Stimulated activated CD4-positive, alpha-beta T cell treated with anti-CD3 and anti-CD28 coated beads, TNF-alpha, amount 100 ng/mL, for 1 hour (primary cell): ENCODE data around the gene FER1L5.

Experiments used
- DNase-seq, 3 donors: peaks; one replicate each; pipeline ENCODE4 v3.0.0-alpha.2; 2020; ENCODE audit warnings: low read depth in 3 of 3, low spot score in 1 of 3

FER1L5 gene

DNA sequence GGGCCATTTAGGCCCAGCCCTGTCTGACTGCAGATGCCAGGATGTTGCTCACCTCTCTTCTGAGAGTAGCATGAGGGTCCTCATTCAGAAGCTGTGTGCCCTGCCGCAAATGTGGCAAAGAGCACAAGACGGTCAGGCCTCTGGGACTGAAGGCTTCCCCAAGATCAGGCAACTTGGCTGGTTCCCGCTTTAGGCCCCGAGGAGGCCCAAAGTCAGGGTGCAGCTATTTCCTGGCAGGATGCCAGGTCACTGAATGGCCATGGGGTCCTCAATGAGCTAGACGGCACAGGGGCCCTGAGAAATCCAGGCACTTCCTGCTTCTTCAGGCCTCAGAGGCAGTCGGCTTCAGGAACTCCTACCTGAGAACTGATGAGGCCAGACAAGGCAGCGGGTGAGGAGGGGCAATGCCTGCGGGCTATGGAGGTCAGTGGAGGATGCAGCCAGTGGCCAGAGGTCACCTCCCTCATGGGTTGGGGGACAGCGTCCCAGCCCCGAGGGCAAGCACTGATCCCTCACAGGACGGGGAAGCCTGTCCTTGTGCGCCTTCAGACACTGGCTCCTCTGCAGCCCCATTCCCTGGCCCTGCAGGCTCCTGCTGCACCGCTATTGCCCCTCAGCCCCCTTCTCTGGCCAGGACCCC, 52.4 kb downstream of the FER1L5 start:
- DNase-seq: no peak

DNA sequence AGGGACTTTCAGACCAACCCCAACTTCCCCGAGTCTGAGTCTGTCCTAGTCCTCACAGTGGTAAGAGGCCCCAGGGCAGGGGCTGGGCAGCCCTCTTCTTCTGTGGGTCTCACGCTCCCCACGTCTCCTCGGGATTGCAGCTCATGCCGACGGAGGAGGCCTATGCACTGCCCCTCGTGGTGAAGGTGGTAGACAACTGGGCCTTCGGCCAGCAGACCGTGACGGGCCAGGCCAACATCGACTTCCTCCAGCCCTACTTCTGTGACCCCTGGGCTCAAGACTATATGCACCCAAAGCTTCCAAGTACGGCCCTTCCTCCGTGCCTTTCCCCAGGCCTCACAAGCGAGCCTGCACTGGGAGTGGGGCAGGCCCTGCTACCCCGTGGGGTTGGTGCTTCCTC, 53.0 kb downstream of the FER1L5 start:
- no peak for DNase-seq

DNA sequence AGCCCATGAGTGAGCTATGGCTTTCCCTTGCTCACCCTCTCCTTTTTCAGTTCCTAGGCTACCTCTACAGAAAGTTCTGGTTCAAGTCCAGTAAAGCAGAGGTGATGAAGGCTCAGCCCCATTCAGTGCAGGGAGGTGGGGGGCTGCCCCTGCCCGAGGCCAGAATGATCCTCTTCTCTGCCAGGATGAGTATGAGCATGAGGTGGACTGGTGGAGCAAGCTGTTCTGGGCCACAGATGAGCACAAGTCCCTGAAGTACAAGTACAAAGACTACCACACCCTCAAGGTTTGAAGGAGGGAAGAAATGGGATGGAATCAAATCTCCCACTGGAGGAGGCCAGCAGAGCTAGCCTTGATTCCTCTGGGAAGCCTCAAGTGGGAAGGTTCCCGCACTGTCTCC, 54.9 kb downstream of the FER1L5 start:
- no peak for DNase-seq

DNA sequence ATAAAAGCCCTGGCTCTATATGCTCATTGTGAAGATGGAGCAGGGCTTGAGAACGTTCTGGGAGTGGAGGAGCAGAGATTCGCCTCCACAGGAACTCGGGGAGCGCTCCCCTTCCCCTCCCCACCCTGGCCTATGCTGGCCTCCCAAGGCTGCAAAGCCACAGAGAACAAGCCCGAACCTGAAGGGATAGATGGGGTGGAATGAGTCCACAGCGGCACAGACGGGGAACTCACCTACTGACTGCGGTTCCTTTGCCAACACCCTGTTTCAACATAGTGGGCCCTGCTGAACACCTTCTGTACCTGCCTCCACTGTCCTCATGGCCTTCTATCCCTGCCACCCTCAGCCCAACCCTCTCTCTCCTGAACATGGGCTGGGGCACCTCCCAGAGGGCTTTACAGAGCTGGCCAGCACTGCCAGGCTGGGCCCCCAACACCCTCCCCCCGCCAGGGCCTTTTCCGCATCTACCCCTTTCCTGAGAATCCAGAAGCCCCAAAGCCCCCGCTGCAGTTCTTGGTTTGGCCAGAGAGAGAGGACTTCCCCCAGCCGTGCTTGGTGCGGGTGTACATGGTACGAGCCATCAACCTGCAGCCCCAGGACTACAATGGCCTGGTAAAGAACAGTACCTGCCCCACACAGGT, 55.8 kb downstream of the FER1L5 start:
- DNase-seq: no peak

DNA sequence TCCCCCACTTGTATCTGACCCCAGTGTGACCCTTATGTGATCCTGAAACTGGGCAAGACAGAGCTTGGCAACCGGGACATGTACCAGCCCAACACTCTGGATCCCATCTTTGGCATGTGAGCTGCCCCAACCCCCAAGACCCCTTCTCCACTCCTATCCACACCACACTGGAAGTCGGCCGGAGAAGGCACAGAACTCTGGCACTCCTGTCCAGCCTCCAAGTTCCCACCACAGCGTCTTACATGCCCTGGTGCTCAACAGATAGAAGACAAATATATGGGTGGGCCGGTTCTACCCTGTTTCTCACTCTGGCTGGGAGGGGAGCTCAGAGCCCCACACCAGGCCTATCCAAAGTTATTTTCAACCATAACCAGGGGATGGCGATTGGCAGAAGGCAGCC, 56.5 kb downstream of the FER1L5 start:
- DNase-seq: no peak

DNA sequence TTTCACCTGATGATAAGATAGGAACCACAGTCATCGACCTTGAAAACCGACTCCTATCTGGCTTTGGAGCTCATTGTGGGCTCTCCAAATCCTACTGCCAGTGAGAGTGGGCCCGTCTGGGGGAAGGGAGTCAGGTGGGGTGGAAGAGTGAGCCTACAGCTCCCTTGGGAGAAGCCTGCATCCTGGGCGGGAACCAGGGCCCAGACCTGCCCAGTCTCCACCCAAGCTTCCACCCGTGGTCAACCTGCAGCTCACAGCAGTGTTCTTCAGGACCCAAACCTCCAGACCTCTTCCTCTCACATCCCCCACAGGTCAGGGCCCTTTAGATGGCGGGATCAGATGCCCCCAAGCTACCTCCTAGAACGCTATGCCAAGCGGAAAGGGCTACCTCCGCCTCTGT, 57.1 kb downstream of the FER1L5 start:
- no peak for DNase-seq

DNA sequence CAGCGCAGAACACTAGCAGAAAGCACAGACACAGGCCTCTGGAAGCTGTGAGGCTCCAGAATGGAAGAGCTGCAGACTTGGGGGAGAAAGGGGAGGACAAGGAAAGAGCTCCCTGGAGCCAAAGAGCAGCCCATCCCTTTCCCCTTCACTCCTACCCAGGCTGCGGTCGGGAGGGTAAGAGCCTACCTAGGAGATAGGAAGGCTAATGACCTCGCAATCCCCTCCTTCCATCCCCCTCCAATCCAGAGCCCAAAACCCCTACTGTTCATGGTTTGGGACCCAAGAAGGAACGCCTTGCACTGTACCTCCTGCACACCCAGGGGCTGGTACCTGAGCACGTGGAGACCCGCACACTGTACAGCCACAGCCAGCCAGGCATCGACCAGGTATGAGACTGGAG, 57.5 kb downstream of the FER1L5 start:
- DNase-seq: no peak

DNA sequence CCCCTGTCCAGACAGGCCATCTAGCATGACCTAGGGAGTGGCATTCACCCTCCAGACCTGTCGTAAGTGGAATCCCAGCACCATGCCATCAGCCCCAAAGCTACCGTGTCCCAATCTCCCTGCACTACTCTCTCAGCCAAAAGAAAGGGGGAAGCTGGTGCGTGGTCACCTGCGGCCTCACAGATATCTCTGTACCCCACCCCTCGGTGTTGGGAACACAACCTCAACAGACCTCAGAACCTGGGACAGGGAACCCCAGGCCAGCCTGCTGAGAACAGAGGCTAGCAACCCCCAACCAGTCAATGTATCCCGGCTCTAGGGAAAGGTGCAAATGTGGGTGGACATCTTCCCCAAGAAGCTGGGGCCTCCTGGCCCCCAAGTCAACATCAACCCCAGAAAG, 59.1 kb downstream of the FER1L5 start:
- no peak for DNase-seq

DNA sequence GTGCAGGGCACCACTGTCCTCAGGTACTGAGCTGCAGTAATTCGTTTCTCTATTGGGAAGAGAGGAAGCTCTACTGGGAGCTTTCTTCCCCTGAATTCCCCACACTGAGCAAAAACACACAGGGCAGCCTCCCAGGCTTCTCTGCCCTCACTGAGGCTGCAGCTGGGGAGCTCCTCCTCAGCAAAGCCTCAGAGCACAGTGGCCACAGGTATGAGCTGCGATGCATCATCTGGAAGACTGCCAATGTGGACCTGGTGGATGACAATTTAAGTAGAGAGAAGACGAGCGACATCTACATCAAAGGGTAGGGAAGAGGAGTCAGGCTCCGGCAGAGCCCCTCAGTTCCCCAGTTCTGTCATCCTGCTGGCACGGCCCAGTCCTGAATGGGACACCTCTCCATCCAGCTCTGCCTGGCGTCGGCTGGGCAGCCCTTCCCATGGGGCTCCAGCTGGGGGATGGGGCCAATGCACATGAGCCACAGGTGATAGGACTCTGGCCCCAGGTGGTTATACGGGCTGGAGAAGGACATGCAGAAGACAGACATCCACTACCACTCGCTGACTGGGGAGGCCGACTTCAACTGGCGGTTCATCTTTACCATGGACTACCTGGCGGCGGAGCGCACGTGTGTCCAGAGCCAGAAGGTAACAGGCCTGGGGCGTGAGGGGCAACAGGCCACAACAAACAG, 59.7 kb downstream of the FER1L5 start:
- no peak for DNase-seq

DNA sequence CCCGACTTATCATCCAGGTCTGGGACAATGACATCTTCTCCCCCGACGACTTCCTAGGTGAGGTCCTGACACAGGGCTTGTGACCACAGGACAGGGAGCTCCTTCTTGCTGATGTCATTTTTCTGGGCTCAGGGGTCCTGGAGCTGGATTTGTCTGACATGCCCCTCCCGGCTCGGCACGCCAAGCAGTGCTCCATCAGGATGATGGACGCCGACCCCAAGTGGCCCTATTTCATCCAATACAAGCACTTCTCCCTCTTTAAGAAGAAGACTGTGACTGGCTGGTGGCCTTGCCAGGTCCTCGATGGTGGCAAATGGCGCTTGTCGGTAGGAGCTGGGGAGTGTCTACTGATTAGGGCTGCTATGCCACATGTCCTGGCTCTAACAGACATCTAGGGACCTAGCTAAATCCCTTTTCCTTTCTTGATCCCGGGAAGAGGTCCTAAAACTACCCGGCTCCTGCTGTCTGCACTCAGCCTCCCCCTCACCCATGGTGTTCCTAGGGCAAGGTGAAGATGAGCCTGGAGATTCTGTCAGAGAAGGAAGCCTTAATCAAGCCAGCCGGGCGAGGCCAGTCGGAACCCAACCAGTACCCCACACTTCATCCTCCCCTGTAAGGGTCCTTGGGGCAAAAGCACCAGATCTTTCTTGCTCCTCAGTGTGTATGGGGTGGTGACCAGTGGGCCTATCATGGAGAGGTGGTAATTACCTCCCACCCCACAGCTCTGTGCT, 60.6 kb downstream of the FER1L5 start:
- no peak for DNase-seq

DNA sequence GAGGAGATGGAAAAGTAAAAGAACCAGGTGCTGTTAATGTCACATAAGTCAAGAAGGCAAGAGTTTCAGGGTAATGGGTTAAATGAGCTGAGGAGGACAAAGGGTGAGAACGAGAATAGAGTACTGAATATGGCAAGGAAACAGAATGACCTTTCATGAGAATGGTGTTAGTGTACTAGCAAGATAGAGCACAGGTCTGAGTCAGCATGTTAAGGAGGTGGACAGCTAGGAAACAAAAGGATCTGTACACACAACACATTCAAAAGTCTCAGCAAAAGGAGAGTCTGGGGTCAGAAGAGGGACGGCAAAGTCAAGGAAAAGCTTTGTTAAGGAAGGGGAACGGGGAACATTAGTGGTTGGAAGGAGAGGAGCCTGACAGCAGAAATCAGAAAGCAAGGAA, 68.4 kb downstream of the FER1L5 start:
- DNase-seq: no peak

DNA sequence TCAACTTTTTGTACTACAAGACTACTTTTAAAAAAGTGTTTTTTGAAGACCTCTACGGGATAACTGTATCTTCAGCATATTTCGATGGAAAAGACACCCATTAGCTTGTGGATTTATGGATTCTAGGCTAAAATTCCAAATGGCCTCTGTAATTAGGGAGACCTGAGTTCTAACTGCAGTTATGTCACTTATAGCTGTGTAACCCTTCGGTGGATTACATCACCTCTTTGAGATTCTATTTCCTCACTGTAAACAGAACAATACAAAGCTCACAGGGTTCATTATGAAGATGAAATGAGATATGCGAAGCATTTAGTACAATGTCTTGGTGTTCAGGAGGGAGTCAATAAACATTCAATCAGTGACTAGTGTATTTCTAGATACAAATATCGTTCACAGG, 73.1 kb downstream of the FER1L5 start:
- no peak for DNase-seq

DNA sequence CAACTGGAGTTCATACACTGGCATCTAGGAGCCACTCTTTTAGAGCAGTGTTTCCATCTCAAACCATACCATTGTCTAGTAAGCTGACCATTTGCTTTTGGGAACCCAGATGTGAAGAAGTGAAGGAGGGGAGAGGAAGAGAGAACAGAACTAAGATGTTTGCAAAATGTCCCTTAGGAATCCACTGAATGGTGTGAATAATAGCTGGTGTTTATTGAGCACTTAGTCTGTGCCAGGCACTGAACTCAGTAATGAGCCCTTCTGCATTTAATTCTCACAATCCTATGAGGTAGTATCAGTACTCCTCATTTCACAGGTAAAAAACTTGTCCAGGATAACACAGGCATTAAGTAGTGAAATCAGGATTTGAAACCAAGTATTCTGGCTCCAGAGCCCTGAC, 73.8 kb downstream of the FER1L5 start:
- no peak for DNase-seq

DNA sequence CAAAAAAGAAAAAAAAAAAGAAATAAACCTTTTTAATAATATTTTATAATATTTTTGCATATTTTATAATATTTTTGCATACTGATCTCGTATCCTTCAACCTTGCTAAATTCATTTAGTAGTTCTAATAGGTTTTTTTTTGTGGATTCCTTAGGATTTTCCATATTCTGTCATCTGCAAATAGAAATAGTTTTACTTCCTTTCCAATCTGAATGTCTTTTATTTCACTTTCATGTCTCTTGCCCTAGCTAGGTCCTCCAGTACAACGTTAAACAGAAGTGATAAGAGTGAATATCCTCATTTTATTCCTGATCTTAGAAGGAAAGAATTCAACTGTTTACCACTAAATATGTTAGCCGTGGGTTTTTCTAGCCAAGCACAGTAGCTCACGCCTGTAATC, 83.6 kb downstream of the FER1L5 start:
- DNase-seq: no peak

DNA sequence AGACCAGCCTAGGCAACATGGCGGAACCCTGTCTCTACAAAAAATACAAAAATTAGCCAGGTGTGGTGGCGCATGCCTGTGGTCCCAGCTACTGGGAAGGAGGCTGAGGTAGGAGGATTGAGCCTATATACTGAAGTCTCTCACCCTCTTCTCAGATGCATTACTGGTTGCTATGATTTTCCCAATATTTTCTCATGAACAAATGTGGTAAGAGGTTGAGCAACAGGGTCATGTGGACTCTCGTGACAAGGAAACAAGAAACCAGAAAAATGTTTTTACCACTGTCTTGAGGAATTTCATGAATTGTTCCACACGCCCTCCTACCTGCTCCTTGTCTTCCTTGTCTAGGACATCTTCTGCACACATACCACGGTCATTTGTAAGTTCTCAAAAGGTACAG, 84.9 kb downstream of the FER1L5 start:
- DNase-seq: no peak

DNA sequence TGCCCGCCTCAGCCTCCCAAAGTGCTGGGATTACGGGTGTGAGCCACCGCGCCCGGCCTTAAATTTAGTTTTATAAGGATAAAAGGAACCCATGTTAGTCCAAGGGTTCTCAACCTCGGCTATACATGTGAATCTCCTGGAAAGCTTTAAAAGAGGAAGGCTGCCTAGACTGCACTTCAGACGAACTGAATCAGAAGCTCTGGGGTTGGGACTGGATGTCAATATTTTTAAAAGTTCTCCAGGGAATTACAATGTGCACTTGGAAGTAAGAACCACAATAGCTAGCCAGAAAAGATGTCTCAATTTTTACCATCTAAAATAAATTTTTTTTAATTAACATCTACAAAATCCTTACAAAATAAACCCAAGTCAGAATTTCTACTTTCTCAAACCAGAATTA, 87.2 kb downstream of the FER1L5 start:
- no peak for DNase-seq

DNA sequence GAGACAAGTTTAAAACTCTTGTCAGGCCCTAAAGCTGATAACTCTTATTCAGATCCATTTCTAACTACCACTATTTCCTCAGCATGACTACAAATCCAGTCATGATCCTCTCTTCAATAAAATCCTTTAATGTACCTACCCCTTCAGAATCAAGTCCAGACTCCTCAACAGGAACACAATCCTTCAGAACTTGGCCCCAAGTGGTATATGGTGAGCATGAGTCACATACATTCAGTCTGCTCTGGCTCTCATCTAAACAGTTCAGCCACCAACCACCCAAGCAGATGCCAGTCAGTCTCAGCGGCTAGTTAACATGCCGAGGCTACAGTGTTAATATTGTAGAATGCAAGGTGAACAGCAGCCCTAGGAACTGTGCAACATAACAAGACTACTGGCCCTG, 87.6 kb downstream of the FER1L5 start:
- no peak for DNase-seq

DNA sequence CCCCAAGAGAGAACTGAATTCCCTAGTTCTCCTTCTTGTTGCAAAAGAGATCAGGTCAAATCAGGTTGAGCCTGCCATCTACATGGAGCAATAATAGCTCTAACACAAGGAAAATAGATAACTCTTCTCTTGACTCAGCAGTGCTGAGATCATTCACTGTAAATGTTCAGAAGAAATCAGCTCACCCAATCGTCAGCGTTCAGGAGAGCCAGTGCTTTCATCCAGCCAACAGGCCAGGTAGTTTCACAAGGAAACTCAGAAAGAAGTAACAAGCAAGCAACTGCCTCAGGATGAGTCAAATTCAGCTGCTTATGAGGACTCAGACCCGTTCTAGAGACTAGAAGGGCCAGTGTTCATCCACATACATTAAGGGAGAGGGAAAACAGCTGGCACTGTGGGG, 91.4 kb downstream of the FER1L5 start:
- DNase-seq: no peak

DNA sequence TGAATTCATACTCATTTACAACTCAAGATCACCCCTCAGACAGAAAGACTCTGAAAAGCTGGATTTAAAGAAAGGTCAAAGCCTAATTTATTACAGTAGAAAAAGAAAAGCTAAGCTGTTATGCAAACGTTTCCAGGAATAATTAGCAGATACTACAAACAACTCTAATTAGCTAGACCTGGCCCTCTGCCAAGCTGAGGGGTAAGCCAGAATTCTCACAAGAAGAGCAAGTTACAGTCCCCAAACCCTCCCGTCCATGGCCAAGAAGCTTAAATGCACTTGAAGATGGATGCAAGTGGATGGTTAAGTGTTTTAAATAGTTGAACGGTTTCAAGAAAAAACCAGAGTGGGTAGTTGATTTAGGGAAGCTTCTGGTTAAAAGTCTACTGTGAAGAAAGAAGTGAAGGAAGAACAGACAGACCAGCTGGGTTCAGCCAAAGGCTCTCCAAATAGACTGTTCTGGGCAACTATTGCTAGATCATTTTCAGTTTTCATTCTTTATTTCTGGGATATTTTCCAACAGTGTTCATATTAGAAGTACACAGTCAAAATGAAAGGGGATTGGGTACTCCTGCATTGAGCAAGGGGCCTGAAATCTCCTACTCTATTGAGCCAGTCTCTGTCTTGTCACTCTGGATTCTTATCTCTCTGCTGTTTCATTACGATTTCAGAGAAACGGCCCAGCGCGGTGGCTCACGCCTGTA, 92.5 kb downstream of the FER1L5 start:
- no peak for DNase-seq

DNA sequence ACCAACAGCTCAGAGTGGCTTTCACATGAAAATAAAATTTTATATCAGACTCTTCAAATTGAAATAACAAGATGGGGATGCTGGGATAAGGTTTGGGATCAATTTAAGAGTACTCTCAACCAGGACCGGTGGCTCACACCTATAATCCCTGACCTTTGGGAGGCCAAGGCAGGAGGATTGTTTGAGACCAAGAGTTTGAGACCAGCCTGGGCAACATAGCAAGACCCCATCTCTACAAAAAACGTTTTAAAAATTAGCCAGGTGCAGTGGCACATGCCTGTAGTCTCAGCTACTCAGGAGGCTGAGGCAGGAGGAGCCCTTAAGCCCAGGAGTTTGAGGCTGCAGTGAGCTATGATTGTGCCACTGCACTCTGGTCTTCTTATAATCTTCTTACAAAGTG, 94.7 kb downstream of the FER1L5 start:
- no peak for DNase-seq

DNA sequence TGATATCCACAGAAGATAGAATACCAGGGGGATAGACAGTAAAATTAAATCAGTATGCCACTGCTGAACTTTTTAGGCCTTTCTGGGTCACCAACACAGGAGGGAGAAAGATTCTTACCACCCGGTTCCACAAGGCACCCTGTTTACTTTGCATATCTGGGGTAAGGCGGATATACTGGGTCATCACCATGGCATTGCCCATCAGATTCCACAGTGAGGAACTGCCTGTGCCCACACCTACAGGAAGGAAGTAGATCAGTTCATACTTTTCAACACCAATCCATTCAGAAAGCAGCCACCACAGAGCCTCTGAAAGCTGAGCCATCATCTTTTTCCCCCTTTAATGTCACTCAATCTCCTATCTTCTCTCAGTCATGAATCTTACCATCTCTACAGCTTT, 95.3 kb downstream of the FER1L5 start:
- DNase-seq: no peak
